Measurements from ENCODE around the gene TAPT1. TPM values are rescaled to one million over a fixed set of nuclear protein-coding genes. Genes with fewer than 3 reads are reported as not detected.

Gene TAPT1
- total and polyA plus RNA-seq, 2 of the 13 experiments (the other 11 are each of a cell fraction or from before 2014, with no cell fraction given): 24.5 to 25.3 TPM

DNA sequence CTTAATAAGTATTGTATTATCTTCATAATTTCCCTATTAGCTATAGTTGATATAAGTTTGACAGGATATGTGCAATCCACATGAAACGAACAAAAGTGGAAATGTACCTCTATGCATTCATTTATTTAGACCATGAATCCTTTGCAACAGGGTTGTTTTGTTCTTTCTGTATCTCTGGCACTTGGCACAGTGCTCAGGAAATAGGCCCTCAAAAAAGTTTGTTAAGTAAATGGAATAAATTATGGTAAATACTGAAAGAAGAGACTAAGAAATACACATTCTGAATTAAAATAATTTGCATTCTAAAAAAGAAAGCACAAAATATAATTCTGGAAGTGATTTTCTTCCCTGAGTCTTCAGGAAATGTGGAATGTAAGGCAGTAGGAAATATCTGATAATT is 39.3 kb downstream of the TAPT1 start (continued):
- TF ChIP-seq FOXP4 (CRISPR knock-in tag; IDR thresholded peaks at IDR 0.05) (no peak), ATRX (CRISPR knock-in tag; IDR thresholded peaks at IDR 0.05; ENCODE audit: borderline replicate concordance) (no peak), ZNF737 (CRISPR knock-in tag; IDR thresholded peaks at IDR 0.05; ENCODE audit: borderline replicate concordance) (no peak)

DNA sequence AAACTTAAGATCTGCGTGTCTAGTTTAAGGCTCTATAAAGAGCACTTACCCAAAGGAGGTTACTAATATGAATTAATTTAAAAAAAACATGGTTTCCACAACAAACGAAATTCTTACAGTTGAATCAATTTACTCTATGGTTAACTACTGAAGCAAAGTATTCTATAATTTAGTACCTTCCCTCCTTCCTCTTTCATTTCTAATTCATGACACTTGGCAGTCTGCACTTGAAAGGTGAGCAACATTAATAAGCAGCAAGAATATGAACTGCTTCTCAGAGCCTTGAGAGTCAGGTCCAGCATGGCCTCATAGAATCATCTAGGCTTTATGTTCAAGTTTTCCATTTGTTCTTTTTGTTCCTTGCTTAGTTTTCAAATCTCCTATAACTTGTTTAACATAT is 42.7 kb downstream of the TAPT1 start:
- TF ChIP-seq ZNF121 (CRISPR knock-in tag; IDR thresholded peaks at IDR 0.05) (no peak), KLF15 (CRISPR knock-in tag; IDR thresholded peaks at IDR 0.05; ENCODE audit: borderline replicate concordance) (no peak), SAFB2 (CRISPR knock-in tag; IDR thresholded peaks at IDR 0.05; ENCODE audit: borderline replicate concordance, low read depth) (no peak), ZNF75D (CRISPR knock-in tag; IDR thresholded peaks at IDR 0.05; ENCODE audit: borderline replicate concordance) (no peak), ZNF30 (CRISPR knock-in tag; IDR thresholded peaks at IDR 0.05) (no peak), HES4 (CRISPR knock-in tag; IDR thresholded peaks at IDR 0.05; ENCODE audit: borderline replicate concordance) (no peak), SMYD3 (CRISPR knock-in tag; IDR thresholded peaks at IDR 0.05) (no peak), ZXDC (CRISPR knock-in tag; IDR thresholded peaks at IDR 0.05) (no peak), THAP11 (CRISPR knock-in tag; IDR thresholded peaks at IDR 0.05) (no peak), NFE2L1 (CRISPR knock-in tag; IDR thresholded peaks at IDR 0.05; ENCODE audit: borderline replicate concordance) (no peak), ZNF234 (CRISPR knock-in tag; conservative IDR thresholded peaks at IDR 0.05) (no peak)
- TF ChIP-seq, protein P1, sequence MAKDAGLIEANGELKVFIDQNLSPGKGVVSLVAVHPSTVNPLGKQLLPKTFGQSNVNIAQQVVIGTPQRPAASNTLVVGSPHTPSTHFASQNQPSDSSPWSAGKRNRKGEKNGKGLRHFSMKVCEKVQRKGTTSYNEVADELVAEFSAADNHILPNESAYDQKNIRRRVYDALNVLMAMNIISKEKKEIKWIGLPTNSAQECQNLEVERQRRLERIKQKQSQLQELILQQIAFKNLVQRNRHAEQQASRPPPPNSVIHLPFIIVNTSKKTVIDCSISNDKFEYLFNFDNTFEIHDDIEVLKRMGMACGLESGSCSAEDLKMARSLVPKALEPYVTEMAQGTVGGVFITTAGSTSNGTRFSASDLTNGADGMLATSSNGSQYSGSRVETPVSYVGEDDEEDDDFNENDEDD (CRISPR knock-in tag; IDR thresholded peaks at IDR 0.05; ENCODE audit: borderline replicate concordance): no peak
- no peaks in the 10 kb centered on the region; a peak in 1 of 5 replicates for H3K27me3 ChIP-seq (ENCODE audit: control insufficient read depth in 1 of 2, insufficient read depth in 2 of 2, low read length in 2 of 2)
- H3K9me3 ChIP-seq (ENCODE audit: low read length): no peaks in the 10 kb centered on the region
- ATAC-seq (no peak), FAIRE-seq (no peak), DNase-seq (ENCODE audit: low spot score) (no peak)
- no peaks in the 10 kb centered on the region for H4K20me1 ChIP-seq (ENCODE audit: insufficient read depth, low read length)
- no peak overlapping the region for H3K4me2 ChIP-seq (ENCODE audit: low read depth, low read length)
- in situ Hi-C loops (cut with HindIII; ENCODE audit: extremely low pct_ligation_motif_present, low pct_unique_long_range_greater_than_20kb) (no loop called here), intact Hi-C loops (cut with micrococcal nuclease; ENCODE audit: unreplicated experiment) (no loop called here)
- H3K9ac ChIP-seq (ENCODE audit: insufficient read depth, low read depth, low read length): no peak overlapping the region
- BruUV-seq (replicated peaks): no TSS peak
- H3K4me1 ChIP-seq (ENCODE audit: insufficient read depth, low read length): no peaks in the 10 kb centered on the region
- H3K36me3 ChIP-seq (replicated peaks in 1 of 2; ENCODE audit: control insufficient read depth in 1 of 2, insufficient read depth in 2 of 2, low read length in 2 of 2): peaks cover 6 to 18% of the 10 kb centered on the region in 2 experiments; a peak in 4 of 5 replicates
- ChIA-PET POLR2A (no interaction called here), CTCF (ENCODE audit: low intra/inter-chr PET ratio, low total read pairs) (no interaction called here)
- WGBS (ENCODE audit: low lambda C conversion rate): 86% methylated on average over 2 of the region's 2 CpGs
- H3K4me3 ChIP-seq (replicated peaks in 1 of 3; ENCODE audit: insufficient read depth in 1 of 3, low read depth in 2 of 3, low read length in 3 of 3): no peak overlapping the region
- no peaks in the 10 kb centered on the region for H3K79me2 ChIP-seq (ENCODE audit: insufficient read depth, low read length)
- no peak overlapping the region for H2AFZ ChIP-seq (ENCODE audit: low read length)
- no peak overlapping the region for H3K27ac ChIP-seq (ENCODE audit: extremely low read length, insufficient read depth, low read length)

Measured in HepG2 (cell line).